Fibroblast of the aortic adventitia (primary cell): ENCODE results near the gene ARHGAP6. TPM values are rescaled to one million over a fixed set of nuclear protein-coding genes. Genes with fewer than 3 reads are reported as not detected.

Experiments used
- DNase-seq: peaks from one replicate; pipeline ENCODE4 v3.0.0-alpha.2; 2010; ENCODE audit warnings: low read depth
- H3K4me3 ChIP-seq: 2 replicates; pipeline ENCODE4 v1.5.1; 2011; ENCODE audit warnings: low read depth, mild to moderate bottlenecking, control low read depth, low read length, moderate library complexity
- total RNA-seq: library from RNA; depleted of rRNA; stranded (reverse); fragments of >200 nt; gene quantifications from 2 replicates; pipeline ENCODE4 v1.2.3, GENCODE V29; 2012; ENCODE audit warnings: low replicate concordance
- TF ChIP-seq, protein P1 (sequence below): IDR thresholded peaks from 2 replicates; pipeline ENCODE4 v1.5.1; 2011; ENCODE audit warnings: mild to moderate bottlenecking, low read length, control low read depth, inconsistent platforms; ENCODE audit not compliant: insufficient read depth

The ARHGAP6 gene
- total RNA-seq, 1 donor = 16.9 TPM

DNA sequence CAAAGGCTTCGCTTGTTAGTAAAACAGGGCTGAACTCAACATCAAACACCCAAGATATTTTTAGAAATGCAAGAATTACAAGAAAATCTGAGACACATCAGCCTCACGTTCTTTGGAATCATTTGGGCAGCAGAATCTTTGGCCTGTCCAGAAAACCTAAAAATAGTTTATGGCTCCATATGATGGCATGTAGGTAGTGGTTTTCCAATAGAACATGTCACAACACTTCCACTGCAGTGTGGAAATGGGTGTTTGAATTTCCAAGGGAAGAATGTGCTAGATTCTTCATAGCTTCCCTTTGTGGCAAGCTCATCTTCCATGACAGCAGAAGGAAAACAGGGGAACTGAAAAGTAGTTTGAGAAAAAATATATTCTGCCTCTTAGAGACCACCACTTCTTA, 118.8 kb downstream of the ARHGAP6 start:
- no peak overlapping the region for H3K4me3 ChIP-seq
- TF ChIP-seq, protein P1, sequence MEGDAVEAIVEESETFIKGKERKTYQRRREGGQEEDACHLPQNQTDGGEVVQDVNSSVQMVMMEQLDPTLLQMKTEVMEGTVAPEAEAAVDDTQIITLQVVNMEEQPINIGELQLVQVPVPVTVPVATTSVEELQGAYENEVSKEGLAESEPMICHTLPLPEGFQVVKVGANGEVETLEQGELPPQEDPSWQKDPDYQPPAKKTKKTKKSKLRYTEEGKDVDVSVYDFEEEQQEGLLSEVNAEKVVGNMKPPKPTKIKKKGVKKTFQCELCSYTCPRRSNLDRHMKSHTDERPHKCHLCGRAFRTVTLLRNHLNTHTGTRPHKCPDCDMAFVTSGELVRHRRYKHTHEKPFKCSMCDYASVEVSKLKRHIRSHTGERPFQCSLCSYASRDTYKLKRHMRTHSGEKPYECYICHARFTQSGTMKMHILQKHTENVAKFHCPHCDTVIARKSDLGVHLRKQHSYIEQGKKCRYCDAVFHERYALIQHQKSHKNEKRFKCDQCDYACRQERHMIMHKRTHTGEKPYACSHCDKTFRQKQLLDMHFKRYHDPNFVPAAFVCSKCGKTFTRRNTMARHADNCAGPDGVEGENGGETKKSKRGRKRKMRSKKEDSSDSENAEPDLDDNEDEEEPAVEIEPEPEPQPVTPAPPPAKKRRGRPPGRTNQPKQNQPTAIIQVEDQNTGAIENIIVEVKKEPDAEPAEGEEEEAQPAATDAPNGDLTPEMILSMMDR = no peak

DNA sequence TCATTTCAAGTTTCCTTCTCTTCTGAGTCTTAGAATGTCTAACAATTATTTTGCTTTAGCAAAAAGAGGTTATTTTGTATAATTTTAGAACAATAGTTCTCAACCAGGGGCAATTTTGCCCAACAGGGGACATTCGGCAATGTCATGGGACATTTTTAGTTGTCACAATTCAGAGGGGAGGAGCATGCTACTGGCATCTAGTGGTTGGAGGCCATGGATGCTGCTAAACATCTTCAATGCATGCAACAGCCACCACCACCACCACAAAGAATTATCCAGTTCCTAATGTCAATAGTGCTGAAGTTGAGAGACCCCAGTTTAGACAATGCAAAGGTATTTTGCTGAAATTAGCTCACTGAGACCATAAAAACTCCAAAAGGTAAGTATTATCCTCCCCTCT, 122.5 kb downstream of the ARHGAP6 start:
- DNase-seq = no peak
- no peak overlapping the region for H3K4me3 ChIP-seq
- TF ChIP-seq, protein P1 = no peak

More for the DNA sequence above, 118.8 kb downstream of the ARHGAP6 start:
- no peak for DNase-seq

DNA sequence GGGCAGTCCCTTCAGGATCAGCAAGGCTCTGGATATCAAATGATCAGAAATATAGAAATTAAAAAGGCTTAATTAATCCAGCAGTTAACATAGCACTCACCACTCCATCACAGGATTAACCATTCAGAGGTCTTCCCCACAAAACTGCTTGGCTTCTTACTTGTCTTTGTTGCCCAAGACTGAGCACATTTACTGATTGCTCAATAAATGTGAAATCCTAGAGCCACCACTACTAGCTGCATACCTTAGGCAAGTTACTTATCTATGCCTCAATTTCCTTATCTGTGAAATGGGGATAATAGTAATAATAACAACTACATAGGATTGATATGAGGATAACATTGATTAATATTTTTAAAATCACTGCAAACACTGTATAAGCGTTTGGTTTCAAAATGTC, 124.2 kb downstream of the ARHGAP6 start:
- TF ChIP-seq, protein P1 = no peak
- DNase-seq = peak; percentile 32

DNA sequence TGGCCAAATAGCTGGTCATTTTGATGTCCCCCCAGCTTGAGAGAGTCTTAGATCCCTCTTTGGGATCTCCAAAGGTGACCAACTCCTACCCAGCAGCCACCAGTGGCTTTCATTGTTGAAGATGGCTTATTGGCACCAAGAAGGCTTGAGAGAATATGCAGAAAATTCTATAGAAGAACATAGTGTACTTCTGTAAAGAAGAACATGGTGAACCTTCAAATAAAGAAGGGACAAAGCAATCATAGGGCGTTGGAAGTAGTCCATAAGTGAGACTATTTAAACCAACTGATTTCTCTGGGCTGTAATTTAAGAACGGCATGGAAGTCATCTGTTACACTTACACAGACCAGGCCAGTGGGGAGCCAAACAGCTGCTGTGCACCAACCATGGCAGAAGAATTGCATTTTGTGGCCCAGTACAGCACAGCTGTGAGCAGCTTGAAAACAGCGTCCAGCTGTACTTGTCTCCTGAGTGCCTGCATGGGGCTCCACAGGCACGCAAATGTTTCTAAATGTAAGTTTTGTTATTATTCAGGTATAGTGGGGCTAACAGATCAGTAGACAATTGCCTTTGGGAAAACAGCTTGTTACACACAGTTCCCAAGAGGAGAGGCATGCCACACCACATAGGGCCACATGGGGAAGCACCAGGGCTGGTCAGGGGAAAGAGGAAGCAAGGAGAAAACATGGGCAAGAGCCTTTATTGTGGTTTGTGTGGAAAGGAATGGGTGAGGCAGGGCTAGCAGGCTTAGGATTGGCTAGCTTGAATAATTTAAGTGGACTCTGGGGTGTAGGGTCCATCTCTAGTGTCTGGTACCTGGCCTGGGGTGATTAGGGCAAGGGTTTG, 125.0 kb downstream of the ARHGAP6 start:
- H3K4me3 ChIP-seq = no peak overlapping the region
- TF ChIP-seq, protein P1 = peak; percentile 27
- no peak for DNase-seq

More for the DNA sequence above, 124.2 kb downstream of the ARHGAP6 start:
- H3K4me3 ChIP-seq = no peak overlapping the region

DNA sequence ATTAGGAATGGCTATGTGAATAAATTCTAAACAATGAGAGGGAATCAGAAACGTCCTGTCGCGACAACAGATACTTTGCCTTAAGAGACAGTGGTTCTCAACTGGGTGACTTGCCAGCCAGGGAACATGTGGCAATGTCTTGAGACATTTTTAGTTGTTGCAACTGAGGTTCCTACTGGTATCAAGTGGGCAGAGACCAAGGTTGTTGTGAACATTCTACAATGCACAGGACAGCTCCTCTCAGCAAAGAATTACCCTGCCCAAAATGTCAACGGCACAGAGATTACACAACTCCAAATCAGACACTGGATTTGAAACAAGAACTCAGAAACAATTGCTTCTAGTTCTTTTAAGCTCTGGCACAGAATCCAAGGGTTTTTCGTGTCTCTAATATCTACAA, 128.6 kb downstream of the ARHGAP6 start:
- TF ChIP-seq, protein P1 = no peak
- no peak overlapping the region for H3K4me3 ChIP-seq
- peak; percentile 30 for DNase-seq

DNA sequence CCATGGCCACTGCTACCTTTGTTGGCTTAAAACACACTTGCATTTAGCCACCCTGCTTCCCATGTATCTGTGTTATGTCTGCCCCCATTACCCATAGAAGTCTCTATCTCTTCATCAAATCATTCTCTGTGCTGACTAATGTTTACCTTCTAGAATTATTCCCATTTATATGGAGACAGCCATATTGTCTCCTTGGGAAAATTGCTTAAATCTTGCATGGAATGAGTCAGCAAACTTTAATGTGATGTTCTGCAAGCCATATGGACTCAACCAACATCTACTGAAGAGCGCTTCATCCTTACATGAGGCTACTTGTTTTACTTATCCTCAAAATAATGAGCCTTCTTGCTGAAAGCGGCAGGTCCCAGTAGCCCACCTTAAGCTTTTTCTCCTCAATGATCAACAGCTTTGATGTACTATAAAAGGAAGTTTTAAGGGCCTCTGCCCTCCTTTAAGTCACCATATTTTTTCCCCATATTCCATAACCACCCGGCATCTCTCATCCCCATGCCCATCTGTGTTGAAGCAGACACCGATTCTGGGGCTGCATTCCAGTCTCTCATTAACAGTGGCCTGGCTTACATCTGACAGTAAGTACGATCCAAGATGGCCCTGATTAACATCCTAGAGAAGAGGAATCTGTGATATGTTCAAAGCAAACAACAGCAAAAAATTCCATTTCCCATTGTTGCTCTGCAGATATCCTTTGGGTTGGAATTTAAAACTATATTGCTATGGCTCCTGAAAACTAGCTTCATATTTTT, 130.4 kb downstream of the ARHGAP6 start:
- no peak for DNase-seq
- H3K4me3 ChIP-seq = no peak overlapping the region
- TF ChIP-seq, protein P1 = no peak
